ENCODE results near the gene KCNQ1. TPM values are rescaled to one million over a fixed set of nuclear protein-coding genes. Genes with fewer than 3 reads are reported as not detected.

Gene KCNQ1
- total RNA-seq, 1 experiment from 2014 or later, result 2.3 TPM

DNA sequence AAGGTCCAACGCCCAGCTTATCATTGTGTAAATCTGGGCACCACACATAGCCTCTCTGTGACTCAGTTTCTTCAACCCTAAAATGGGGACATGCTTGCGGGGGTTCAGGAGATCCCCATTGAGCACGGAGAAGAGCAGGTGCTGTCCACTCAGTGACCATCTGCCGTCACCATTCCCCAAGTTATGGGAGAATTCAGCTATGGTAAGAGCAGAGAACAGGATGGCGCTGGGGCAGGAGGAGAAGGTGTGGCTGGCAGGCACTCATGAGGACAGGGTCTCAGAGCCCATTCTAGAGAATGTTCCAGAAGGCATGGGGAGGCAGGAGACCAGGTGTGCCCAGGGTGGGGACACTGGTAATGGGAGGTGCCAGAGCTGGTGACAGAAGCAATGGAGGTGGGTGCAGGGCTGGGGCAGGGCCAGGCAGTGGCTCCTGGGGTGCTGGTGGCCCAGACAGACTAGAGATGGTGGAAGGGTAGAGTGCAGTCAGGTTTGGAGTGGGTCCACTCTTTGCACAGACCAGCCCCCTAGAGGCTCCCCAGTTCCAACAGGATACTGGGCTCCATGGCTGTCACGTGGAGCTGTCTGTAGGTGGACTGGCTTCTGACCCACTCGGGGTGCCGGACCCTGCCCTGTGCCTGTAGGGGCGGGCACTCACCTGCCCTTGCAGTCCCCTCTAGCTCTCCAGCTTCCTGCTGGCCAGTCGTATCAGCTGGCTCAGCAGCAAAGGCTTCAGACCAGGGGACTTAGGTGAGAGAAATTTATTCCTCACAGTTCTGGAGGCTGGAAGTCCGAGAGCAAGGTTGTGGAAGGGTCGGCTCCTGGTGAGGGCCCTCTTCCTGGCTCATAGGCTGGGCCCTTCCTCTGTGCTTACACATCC is 356.1 kb downstream of the KCNQ1 start:
- Histone ChIP-seq H4K5ac (ENCODE audit: insufficient read length, low read depth, low read length) (no peak overlapping the region), H3K56ac (ENCODE audit: insufficient read length, low read depth, low read length) (no peak overlapping the region), H2BK120ac (ENCODE audit: low read depth, low read length, poor library complexity, severe bottlenecking) (no peak overlapping the region), H3K9ac (ENCODE audit: extremely low read depth, insufficient read length, low read length) (no peak overlapping the region), H4K91ac (ENCODE audit: insufficient read length, low read depth, low read length) (no peak overlapping the region), H3K4me1 (ENCODE audit: insufficient read depth, low read length) (no peaks in the 10 kb centered on the region), H3K4ac (ENCODE audit: low read depth, low read length) (no peak overlapping the region), H3K23me2 (ENCODE audit: insufficient read length, low read depth, low read length, poor library complexity, severe bottlenecking) (no peaks in the 10 kb centered on the region), H3K27me3 (ENCODE audit: insufficient read depth, low read length) (no peaks in the 10 kb centered on the region; the same call in 1 of the 2 replicates), H3K79me1 (ENCODE audit: insufficient read depth, low read depth, low read length, poor library complexity, severe bottlenecking) (no peaks in the 10 kb centered on the region), H3K18ac (ENCODE audit: insufficient read length, low read depth, low read length) (no peak overlapping the region), H3K4me2 (ENCODE audit: insufficient read depth, insufficient read length, low read length) (no peak overlapping the region), H3K14ac (ENCODE audit: insufficient read depth, low read length) (no peak overlapping the region; the same call in 1 of the 2 replicates), H2AFZ (ENCODE audit: low read length) (no peak overlapping the region), H2BK12ac (ENCODE audit: insufficient read length, low read depth, low read length) (no peak overlapping the region), H3K23ac (ENCODE audit: insufficient read length, low read depth, low read length) (no peak overlapping the region), H2BK15ac (ENCODE audit: low read depth, low read length) (no peak overlapping the region), H4K20me1 (ENCODE audit: control insufficient read depth, insufficient read depth, insufficient read length) (no peaks in the 10 kb centered on the region), H2BK5ac (ENCODE audit: insufficient read length, low read length) (no peak overlapping the region), H2AK5ac (ENCODE audit: insufficient read length, low read length) (no peak overlapping the region), H3K27ac (ENCODE audit: insufficient read length, low read depth, low read length) (no peak overlapping the region), H3T11ph (ENCODE audit: low read length) (no peak overlapping the region), H4K8ac (replicated peaks; ENCODE audit: insufficient read length, low read depth, low read length) (no peak overlapping the region), H3K79me2 (ENCODE audit: insufficient read depth, low read length) (no peaks in the 10 kb centered on the region), H2BK20ac (ENCODE audit: low read depth, low read length, poor library complexity, severe bottlenecking) (no peak overlapping the region), H3K9me3 (ENCODE audit: control insufficient read depth, low read depth, low read length) (no peaks in the 10 kb centered on the region)
- Mint-ChIP-seq H3K27ac (peak overlapping the region in 1 of 3 experiments; percentile 46; a peak in 1 of 7 replicates), H3K27me3 (ENCODE audit: low read depth) (peaks cover 88% of the 10 kb centered on the region), H3K4me1 (peaks cover 10 to 13% of the 10 kb centered on the region in 2 experiments), H3K9me3 (peaks cover 9 to 10% of the 10 kb centered on the region in 2 experiments), H3K36me3 (ENCODE audit: insufficient read depth in 1 of 3, low read depth in 3 of 3) (peaks cover 0 to 9% (median 5%) of the 10 kb centered on the region in 3 experiments; a peak in 5 of 7 replicates), H3K4me3 (no peak overlapping the region)
- DNase-seq, result peak; percentile 25
- TF ChIP-seq CTCF (conservative IDR thresholded peaks at IDR 0.05), result no peak
- WGBS (ENCODE audit: extremely low coverage, insufficient read length, low lambda C conversion rate), result no CpG with 5 or more reads among the region's 12 CpGs

All from H9 (cell line).